Pulmonary artery endothelial cell (primary cell): ENCODE data around the gene JUNB. TPM values are rescaled to one million over a fixed set of nuclear protein-coding genes. Genes with fewer than 3 reads are reported as not detected.

Experiments
- DNase-seq: peaks from one replicate; pipeline ENCODE4 v3.0.0-alpha.2; 2011; ENCODE audit warnings: low read depth, low spot score
- total RNA-seq: library from RNA; depleted of rRNA; stranded (reverse); fragments of >200 nt; gene quantifications from 2 replicates; pipeline ENCODE4 v1.2.3, GENCODE V29; 2014

The JUNB gene
- total RNA-seq, 1 donor from 2014 or later: 41.1 TPM

- DNase-seq: no peak
These were observed 16.4 kb upstream of the JUNB start, which contains the start of gene HOOK2 for GRCh38 chr19:12774588-12775555. Gene HOOK2, minus strand, starts transcription at chr19:12775552. Its CDS starts 103 bp downstream, at chr19:12775449.

GRCh38 chr19:12777217-12778016 lies 13.9 kb upstream of the JUNB start:
- no peak for DNase-seq

GRCh38 chr19:12778017-12778904 lies 13.0 kb upstream of the JUNB start:
- no peak for DNase-seq

- no peak for DNase-seq
These were observed 12.5 kb upstream of the JUNB start for GRCh38 chr19:12778905-12779161.

- no peak for DNase-seq
These were observed 11.9 kb upstream of the JUNB start for GRCh38 chr19:12779162-12779993.

- no peak for DNase-seq
These were observed 9.2 kb upstream of the JUNB start for GRCh38 chr19:12782174-12782423.

- peak; percentile 84 for DNase-seq
These were observed 8.6 kb upstream of the JUNB start for GRCh38 chr19:12782424-12783290.

- no peak for DNase-seq
These were observed 7.9 kb upstream of the JUNB start for GRCh38 chr19:12783291-12783848.

GRCh38 chr19:12783849-12784393 lies 7.4 kb upstream of the JUNB start:
- no peak for DNase-seq

GRCh38 chr19:12784394-12784870 lies 6.9 kb upstream of the JUNB start:
- DNase-seq: no peak

GRCh38 chr19:12784871-12785430 lies 6.3 kb upstream of the JUNB start:
- no peak for DNase-seq

- DNase-seq: no peak
These were observed 5.8 kb upstream of the JUNB start for GRCh38 chr19:12785431-12786031.

GRCh38 chr19:12786141-12786870 lies 5.0 kb upstream of the JUNB start:
- DNase-seq: no peak

- no peak for DNase-seq
These were observed 4.3 kb upstream of the JUNB start for GRCh38 chr19:12786952-12787351.

- DNase-seq: no peak
These were observed 3.8 kb upstream of the JUNB start for GRCh38 chr19:12787458-12787857.

GRCh38 chr19:12788042-12788681 lies 3.1 kb upstream of the JUNB start:
- DNase-seq: no peak

GRCh38 chr19:12788682-12789097 lies 2.6 kb upstream of the JUNB start:
- DNase-seq: no peak
